Fibroblast of pulmonary artery (primary cell): ENCODE results near the gene RAPGEFL1.
A peak's percentile ranks its signal among the peaks of the same experiment; 100 is the strongest.
"Not testable (repeated sequence)": the region's sequence is repeated elsewhere in the genome, so short reads cannot be mapped to it uniquely, and the experiment has no call there.

Experiments
- DNase-seq: peaks from one replicate; pipeline ENCODE4 v3.0.0-alpha.2; 2010; ENCODE audit warnings: low read depth
- H3K4me3 ChIP-seq: replicated peaks from 2 replicates; pipeline ENCODE4 v1.5.1; 2011; ENCODE audit warnings: low read depth, mild to moderate bottlenecking, control low read depth, low read length, moderate library complexity
- CTCF ChIP-seq: IDR thresholded peaks from 2 replicates; pipeline ENCODE4 v1.5.1; 2011; ENCODE audit warnings: mild to moderate bottlenecking, control low read depth, low read length, inconsistent platforms; ENCODE audit errors: missing control alignments

RAPGEFL1 gene

GRCh38 chr17:40190197-40191021, 13.1 kb downstream of the RAPGEFL1 start:
- no peak overlapping the region for H3K4me3 ChIP-seq
- peak; percentile 34 for TF ChIP-seq CTCF
- no peak for DNase-seq

- H3K4me3 ChIP-seq = peak overlapping the region; percentile 55
- DNase-seq = peak; percentile 79
- TF ChIP-seq CTCF = peak; percentile 75
These were observed 14.3 kb downstream of the RAPGEFL1 start for GRCh38 chr17:40191237-40192208.

GRCh38 chr17:40192961-40193360, 15.7 kb downstream of the RAPGEFL1 start:
- no peak for TF ChIP-seq CTCF
- DNase-seq = no peak
- H3K4me3 ChIP-seq = no peak overlapping the region

- H3K4me3 ChIP-seq = no peak overlapping the region
- TF ChIP-seq CTCF = no peak
These were observed 17.6 kb downstream of the RAPGEFL1 start for GRCh38 chr17:40194821-40195220.

GRCh38 chr17:40197550-40197949, 20.3 kb downstream of the RAPGEFL1 start:
- no peak for DNase-seq
- H3K4me3 ChIP-seq = no peak overlapping the region
- TF ChIP-seq CTCF = no peak

More at GRCh38 chr17:40194821-40195220, 17.6 kb downstream of the RAPGEFL1 start:
- DNase-seq = no peak

GRCh38 chr17:40197965-40198456, 20.7 kb downstream of the RAPGEFL1 start:
- not testable (repeated sequence) for DNase-seq, H3K4me3 ChIP-seq

- no peak for TF ChIP-seq CTCF
- DNase-seq = no peak
- no peak overlapping the region for H3K4me3 ChIP-seq
These were observed 21.3 kb downstream of the RAPGEFL1 start for GRCh38 chr17:40198576-40198975.
